NCI-H446 treated with DMSO at 0.1 percent for 48 hours (cell line): ENCODE measurements around the gene ASTL.
"Not testable (repeated sequence)": the region's sequence is repeated elsewhere in the genome, so short reads cannot be mapped to it uniquely, and the experiment has no call there.

Source experiments
- DNase-seq: peaks from one replicate; lab custom pipeline; 2025; lab: John Stamatoyannopoulos, UW

Gene ASTL

DNA sequence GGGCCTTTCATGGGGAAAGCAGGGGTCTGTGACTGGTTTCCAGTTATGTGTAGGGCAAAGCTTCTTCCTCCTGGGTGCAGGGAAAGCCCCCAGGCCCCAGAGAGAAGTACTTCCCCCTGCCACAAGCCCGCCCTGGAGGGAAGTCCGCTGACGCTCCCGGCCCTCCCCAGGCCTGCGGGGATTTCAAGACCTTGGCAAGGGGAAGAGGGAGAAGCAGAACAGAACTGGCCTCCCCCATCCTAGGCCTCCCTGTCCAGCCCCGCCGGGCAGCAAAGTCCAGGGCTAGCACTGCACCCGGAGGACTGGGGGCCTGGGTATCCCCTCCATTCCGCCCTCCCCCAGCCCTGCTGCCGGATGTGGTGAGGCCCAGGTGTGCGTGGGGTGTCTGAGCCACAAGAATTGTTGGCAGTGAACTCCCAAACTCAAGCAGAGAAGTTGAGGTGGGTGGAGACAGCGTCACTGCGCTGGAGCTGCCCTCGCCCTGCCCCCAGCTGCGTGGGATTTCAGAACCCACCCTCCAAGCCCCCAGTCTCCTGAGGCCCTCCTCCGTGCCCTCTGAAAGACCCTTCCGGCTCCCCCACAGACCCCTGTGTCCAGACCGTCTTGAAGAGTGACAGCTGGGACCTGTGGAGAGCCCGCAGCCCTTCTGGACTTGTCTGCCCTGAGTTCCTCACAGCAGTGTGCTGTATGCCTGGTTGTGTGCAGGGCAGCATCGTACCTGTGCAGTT lies 8.0 kb upstream of the ASTL start:
- no peak for DNase-seq

DNA sequence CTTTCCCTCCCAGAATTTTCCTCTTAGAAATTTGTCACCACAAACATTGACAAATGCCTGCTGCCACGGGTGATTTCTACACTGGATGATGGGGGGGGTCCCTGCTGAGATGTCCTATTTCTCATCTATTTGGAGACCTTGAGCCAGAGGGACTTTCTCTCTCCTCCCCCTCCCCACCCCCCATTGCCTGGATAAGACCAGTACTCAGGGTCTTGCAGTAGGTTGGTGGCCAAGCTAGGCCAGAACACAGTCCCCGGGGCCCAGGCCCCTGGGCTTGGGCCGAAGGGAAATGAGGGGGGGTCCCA lies 7.5 kb upstream of the ASTL start:
- DNase-seq: no peak

DNA sequence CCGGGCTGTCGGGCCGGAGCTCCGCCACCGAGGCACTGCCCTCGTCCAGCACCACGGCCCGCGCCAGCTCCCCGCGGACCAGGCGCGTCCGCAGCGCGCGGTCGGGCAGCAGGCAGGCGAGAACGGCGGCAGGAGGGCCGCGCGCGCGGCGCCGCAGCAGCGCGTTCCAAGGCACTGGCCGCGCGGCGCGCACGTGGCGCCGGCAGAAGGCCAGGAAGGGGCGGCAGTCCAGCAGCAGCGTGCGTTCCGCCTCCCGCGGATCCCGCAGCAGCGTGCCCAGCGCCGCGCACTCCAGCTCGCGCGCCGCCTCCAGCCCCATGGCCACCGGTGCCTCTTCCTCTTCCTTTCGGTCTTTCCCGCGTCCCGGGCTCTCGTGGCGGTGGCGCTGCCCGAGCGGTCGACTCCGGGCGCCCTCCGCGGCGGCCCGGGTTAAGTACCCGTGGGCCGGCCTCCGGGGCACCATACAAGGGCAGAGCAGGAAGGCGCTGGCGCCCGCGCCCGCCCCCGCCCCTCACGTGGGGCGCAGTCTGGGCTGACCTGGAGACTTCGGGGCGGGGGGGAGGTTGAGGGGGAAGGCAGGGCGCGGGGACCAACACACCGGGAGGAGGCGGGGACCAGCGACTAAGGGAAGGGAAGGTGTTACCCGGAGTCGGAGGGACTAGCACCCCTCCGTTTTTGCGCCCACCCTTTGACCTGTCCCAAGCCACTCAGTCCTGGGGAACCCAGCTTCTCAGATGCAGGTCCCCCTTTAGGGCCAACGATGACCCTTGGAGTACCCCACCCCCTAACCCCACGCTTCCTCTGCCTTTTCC lies 6.9 kb upstream of the ASTL start, which contains the start of gene DUSP2:
Gene DUSP2 (minus strand): TSS at position 405 of the 812 bp plus-strand sequence. CDS start 86 bp downstream, at position 319.
- no peak for DNase-seq

GRCh38 chr2:96144481-96145035 lies 6.3 kb upstream of the ASTL start:
- no peak for DNase-seq

GRCh38 chr2:96143848-96144480 lies 5.7 kb upstream of the ASTL start:
- no peak for DNase-seq

GRCh38 chr2:96143231-96143847 lies 5.0 kb upstream of the ASTL start:
- no peak for DNase-seq

DNA sequence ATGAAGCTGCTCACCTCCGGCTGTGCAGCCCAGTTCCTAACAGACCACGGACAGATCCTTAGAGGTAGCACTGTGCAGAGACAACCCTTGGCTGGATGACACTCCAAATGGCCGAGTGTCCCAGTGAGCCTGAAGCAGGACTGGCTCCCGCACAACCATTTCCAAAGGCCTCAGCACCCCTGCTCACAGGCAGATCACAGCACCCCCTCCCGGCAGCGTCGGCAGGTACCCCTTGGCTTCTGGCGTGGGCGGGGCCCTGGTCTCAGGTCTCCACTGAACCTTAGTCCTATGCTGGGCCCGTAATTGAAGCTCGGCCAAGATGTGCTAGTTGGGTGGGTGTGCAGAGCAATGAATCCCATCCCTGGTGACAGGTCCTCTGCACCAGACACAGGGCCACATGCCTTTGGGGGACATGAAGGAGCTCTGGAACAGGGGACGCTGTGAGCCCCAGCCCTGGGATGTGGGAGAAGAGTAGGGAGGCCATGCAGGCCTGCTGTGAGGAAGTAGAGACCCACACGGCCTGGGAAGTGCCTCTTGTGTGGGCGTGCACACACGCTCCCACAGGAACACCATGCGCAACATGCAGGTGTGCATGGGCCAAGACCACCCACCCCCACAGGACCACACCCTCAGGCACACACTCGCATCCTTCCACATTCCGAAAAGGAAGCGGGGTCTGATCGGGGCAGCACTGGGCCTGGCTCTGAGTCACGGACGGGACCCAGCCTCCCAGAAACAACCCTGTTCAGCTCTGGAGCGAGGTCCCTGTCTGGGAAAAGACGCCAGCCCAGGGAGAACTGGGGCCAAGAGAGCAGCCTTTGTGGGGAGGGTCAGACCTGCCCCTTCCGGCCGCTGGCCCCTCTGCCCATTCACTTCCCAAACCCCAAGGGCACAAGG lies 4.2 kb upstream of the ASTL start:
- no peak for DNase-seq

GRCh38 chr2:96141624-96141967 lies 3.3 kb upstream of the ASTL start:
- DNase-seq: not testable (repeated sequence)

DNA sequence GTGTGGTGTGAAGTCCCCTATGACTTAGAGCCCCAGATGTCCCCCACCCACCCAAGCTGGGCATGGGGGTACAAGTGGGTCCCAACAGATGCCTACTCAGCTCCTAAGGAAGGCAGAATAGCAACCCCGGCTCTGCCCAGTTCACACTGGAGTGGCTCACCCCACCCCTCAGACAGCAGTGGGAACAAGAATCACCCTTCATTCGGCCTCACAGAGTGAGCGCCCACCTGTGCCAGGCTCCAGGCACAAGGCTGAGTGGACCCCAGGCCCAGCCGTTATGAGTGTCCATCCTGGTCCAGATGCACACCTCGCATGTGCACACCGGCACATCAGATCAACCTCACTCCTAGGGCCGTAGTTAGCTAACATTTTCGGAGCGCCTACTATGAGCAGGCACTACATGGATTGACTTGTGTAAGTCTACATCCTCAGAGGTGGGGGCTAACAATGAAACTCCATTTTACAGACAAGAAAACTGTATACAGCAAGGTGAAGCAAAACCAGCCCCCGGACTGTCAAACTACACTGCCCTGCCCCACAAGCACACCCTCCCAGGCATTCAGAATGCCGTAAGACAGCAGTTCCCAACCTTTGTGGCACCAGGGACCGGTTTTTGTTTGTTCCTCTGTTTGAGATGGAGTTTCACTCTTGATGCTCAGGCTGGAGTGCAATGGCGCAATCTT lies 2.8 kb upstream of the ASTL start:
- DNase-seq: no peak

- DNase-seq: no peak
These were observed 968 bp upstream of the ASTL start for GRCh38 chr2:96139181-96139758.

- DNase-seq: no peak
These were observed 752 bp downstream of the ASTL start for GRCh38 chr2:96137321-96138178.

GRCh38 chr2:96136129-96136720 lies 2.1 kb downstream of the ASTL start:
- DNase-seq: no peak

DNA sequence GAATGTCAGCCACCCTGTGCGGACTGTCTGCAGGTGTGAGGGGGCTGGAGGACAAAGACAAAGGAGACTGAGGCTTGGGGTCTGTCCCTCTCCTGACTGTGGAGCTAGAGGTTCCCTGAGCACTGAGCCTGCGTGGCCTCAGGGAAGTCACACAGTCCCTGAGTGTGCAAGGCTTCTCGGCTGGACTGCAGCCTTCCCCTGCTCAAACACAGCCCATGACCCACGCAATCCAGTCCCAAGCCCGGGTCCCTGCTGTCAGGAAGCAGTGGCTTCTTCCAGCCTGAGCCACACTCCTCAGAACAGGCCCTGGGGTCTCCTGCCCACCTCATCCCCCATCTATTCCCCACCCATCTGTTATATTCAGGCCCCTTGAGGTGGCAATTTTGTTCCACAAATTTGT lies 2.7 kb downstream of the ASTL start:
- no peak for DNase-seq

GRCh38 chr2:96135171-96135570 lies 3.1 kb downstream of the ASTL start:
- no peak for DNase-seq

- DNase-seq: no peak
These were observed 3.9 kb downstream of the ASTL start for GRCh38 chr2:96134421-96134820.

GRCh38 chr2:96131813-96132745 lies 6.2 kb downstream of the ASTL start:
- DNase-seq: no peak

GRCh38 chr2:96131152-96131812 lies 7.0 kb downstream of the ASTL start:
- DNase-seq: no peak
